CD14-positive monocyte (primary cell): Measurements from ENCODE around the gene GFOD1. TPM values are rescaled to one million over a fixed set of nuclear protein-coding genes. Genes with fewer than 3 reads are reported as not detected.

ENCODE experiments used
- DNase-seq, 3 donors: peaks; one replicate each; pipeline ENCODE4 v3.0.0-alpha.2; 2011 to 2022
- H2AFZ ChIP-seq: 2 replicates; pipeline ENCODE4 v1.6.0; 2012; ENCODE audit warnings: mild to moderate bottlenecking, low read depth, low read length, inconsistent platforms; ENCODE audit not compliant: insufficient read depth, poor library complexity, severe bottlenecking
- H3K27ac ChIP-seq, 2 donors: 1 replicate in 1 of 2; 2 replicates in 1 of 2; pipeline ENCODE4 v1.5.1; 2012 to 2013; ENCODE audit warnings: low read length in 2 of 2, control low read depth in 1 of 2, inconsistent platforms in 1 of 2, low read depth in 1 of 2, mild to moderate bottlenecking in 1 of 2
- H3K27me3 ChIP-seq, 2 donors: one replicate each; pipeline versions ENCODE4 v1.6.0 to v1.6.1; 2011 to 2013; ENCODE audit warnings: low read length in 2 of 2; ENCODE audit not compliant: control insufficient read depth in 2 of 2, insufficient read depth in 2 of 2
- H3K36me3 ChIP-seq, 2 donors: replicated peaks in 1 of 2; 1 replicate in 1 of 2; 2 replicates in 1 of 2; pipeline versions ENCODE4 v1.5.1 to v1.6.1; 2012 to 2013; ENCODE audit warnings: low read length in 2 of 2, control low read depth in 1 of 2, inconsistent platforms in 1 of 2, mild to moderate bottlenecking in 1 of 2; ENCODE audit not compliant: insufficient read depth in 2 of 2, control insufficient read depth in 1 of 2
- H3K4me1 ChIP-seq, 2 donors: 1 replicate in 1 of 2; 2 replicates in 1 of 2; pipeline versions ENCODE4 v1.5.1 to v1.6.1; 2012 to 2013; ENCODE audit warnings: low read length in 2 of 2, control low read depth in 1 of 2, inconsistent platforms in 1 of 2, mild to moderate bottlenecking in 1 of 2, moderate library complexity in 1 of 2; ENCODE audit not compliant: insufficient read depth in 2 of 2, control insufficient read depth in 1 of 2
- H3K4me2 ChIP-seq: replicated peaks from 2 replicates; pipeline ENCODE3; 2012; ENCODE audit warnings: low read length, moderate library complexity, mild to moderate bottlenecking; ENCODE audit not compliant: poor library complexity, severe bottlenecking; ENCODE audit errors: extremely low read depth
- H3K4me3 ChIP-seq, 3 experiments: fragments of 200-600 bp in 1 of 3; sonication (generic) in 1 of 3; replicated peaks in 1 of 3; 1 replicate in 2 of 3; 2 replicates in 1 of 3; pipeline ENCODE4 v1.5.1; 2011 to 2013; ENCODE audit warnings: low read length in 3 of 3, mild to moderate bottlenecking in 3 of 3, control low read depth in 2 of 3, low read depth in 2 of 3, inconsistent platforms in 1 of 3, moderate library complexity in 1 of 3
- H3K79me2 ChIP-seq: 2 replicates; pipeline ENCODE4 v1.6.0; 2012; ENCODE audit warnings: mild to moderate bottlenecking, control low read depth, inconsistent platforms, low read length, moderate library complexity; ENCODE audit not compliant: insufficient read depth
- H3K9ac ChIP-seq: 2 replicates; pipeline ENCODE4 v1.6.0; 2017; ENCODE audit warnings: low read length, mild to moderate bottlenecking; ENCODE audit not compliant: insufficient read depth, poor library complexity, severe bottlenecking
- H3K9me3 ChIP-seq, 2 donors: replicated peaks in 1 of 2; 1 replicate in 1 of 2; 2 replicates in 1 of 2; pipeline versions ENCODE4 v1.5.1 to v1.6.1; 2012 to 2013; ENCODE audit warnings: low read length in 2 of 2, control low read depth in 1 of 2; ENCODE audit not compliant: control insufficient read depth in 1 of 2, insufficient read depth in 1 of 2
- H4K20me1 ChIP-seq: 2 replicates; pipeline ENCODE4 v1.6.0; 2012; ENCODE audit warnings: mild to moderate bottlenecking, low read length, control low read depth, moderate library complexity; ENCODE audit not compliant: insufficient read depth
- H3K27ac Mint-ChIP-seq, 7 donors: one replicate each; pipeline ENCODE4 v1.8.0; 2020; ENCODE audit warnings: mild to moderate bottlenecking in 7 of 7, mixed read lengths in 7 of 7, moderate library complexity in 6 of 7, inconsistent platforms in 2 of 7
- H3K27me3 Mint-ChIP-seq, 3 donors: one replicate each; pipeline ENCODE4 v1.8.0; 2021 to 2022; ENCODE audit warnings: low read depth in 3 of 3, mild to moderate bottlenecking in 3 of 3, mixed read lengths in 3 of 3, moderate library complexity in 3 of 3, inconsistent platforms in 1 of 3
- H3K36me3 Mint-ChIP-seq, 2 donors: one replicate each; pipeline ENCODE4 v1.8.0; 2020; ENCODE audit warnings: mixed read lengths in 2 of 2, inconsistent platforms in 1 of 2, mild to moderate bottlenecking in 1 of 2
- H3K4me1 Mint-ChIP-seq: one replicate; pipeline ENCODE4 v1.8.0; 2020; ENCODE audit warnings: mild to moderate bottlenecking, mixed read lengths
- H3K4me3 Mint-ChIP-seq, 2 donors: one replicate each; pipeline ENCODE4 v1.8.0; 2020; ENCODE audit warnings: mild to moderate bottlenecking in 2 of 2, mixed read lengths in 2 of 2, moderate library complexity in 1 of 2
- H3K9me3 Mint-ChIP-seq, 7 donors: one replicate each; pipeline ENCODE4 v1.8.0; 2020 to 2022; ENCODE audit warnings: mixed read lengths in 7 of 7, mild to moderate bottlenecking in 6 of 7, moderate library complexity in 6 of 7, inconsistent platforms in 2 of 7
- WGBS: methylation state at CpG from one replicate; pipeline ENCODE4 v1.1.5; 2013; ENCODE audit warnings: missing lambda C conversion rate; ENCODE audit not compliant: insufficient coverage; 5-methylcytosine and 5-hydroxymethylcytosine counted together
- intact Hi-C, 2 donors: fragments of 100-400 bp; cut with micrococcal nuclease; formaldehyde crosslinking; loops; one replicate each; pipeline versions ENCODE4 v1.15.0 to v1.15.1; 2023
- polyA plus RNA-seq, 3 donors: library from polyadenylated mRNA; depleted of rRNA in 1 of 3; unstranded in 2 of 3; stranded (reverse) in 1 of 3; fragments of 300-500 nt in 2 of 3; fragments of >200 nt in 1 of 3; fragmentation: Illumina TruSeq in 2 of 3; gene quantifications; 1 replicate in 2 of 3; 2 replicates in 1 of 3; pipeline ENCODE4 v1.2.3, GENCODE V29; 2012 to 2021
- TF ChIP-seq, protein P1 (sequence below): fragments of 200-600 bp; IDR thresholded peaks from one replicate; pipeline ENCODE4 v1.8.0; 2022; ENCODE audit warnings: antibody characterized with exemption, mild to moderate bottlenecking

GFOD1 gene
- polyA plus RNA-seq, 3 donors: 2.4 to 8.7 (median 2.4) TPM

- peak in 1 of 3 donors; percentile 44 for DNase-seq
- peaks cover 0 to 2% (median 0%) of the 10 kb centered on the region in 7 donors for H3K9me3 Mint-ChIP-seq
- intact Hi-C loops: loop anchor here in 1 of 2 donors (10.0 kb wide), 1 partner anchor 135 kb away; no protein-coding TSS in a partner anchor
- peaks cover 49% of the 10 kb centered on the region for H3K4me1 Mint-ChIP-seq
- H3K4me3 Mint-ChIP-seq: no peak overlapping the region
- TF ChIP-seq, protein P1, sequence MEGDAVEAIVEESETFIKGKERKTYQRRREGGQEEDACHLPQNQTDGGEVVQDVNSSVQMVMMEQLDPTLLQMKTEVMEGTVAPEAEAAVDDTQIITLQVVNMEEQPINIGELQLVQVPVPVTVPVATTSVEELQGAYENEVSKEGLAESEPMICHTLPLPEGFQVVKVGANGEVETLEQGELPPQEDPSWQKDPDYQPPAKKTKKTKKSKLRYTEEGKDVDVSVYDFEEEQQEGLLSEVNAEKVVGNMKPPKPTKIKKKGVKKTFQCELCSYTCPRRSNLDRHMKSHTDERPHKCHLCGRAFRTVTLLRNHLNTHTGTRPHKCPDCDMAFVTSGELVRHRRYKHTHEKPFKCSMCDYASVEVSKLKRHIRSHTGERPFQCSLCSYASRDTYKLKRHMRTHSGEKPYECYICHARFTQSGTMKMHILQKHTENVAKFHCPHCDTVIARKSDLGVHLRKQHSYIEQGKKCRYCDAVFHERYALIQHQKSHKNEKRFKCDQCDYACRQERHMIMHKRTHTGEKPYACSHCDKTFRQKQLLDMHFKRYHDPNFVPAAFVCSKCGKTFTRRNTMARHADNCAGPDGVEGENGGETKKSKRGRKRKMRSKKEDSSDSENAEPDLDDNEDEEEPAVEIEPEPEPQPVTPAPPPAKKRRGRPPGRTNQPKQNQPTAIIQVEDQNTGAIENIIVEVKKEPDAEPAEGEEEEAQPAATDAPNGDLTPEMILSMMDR: no peak
- WGBS: 100% methylated on average over 1 of the region's 2 CpGs
- Histone ChIP-seq H3K4me3 (no peak overlapping the region), H3K4me2 (no peak overlapping the region), H3K79me2 (peaks cover 15% of the 10 kb centered on the region), H4K20me1 (no peaks in the 10 kb centered on the region), H3K27ac (peak overlapping the region in 1 of 2 donors; percentile 15), H3K9me3 (no peaks in the 10 kb centered on the region), H3K36me3 (peaks cover 0 to 4% of the 10 kb centered on the region in 2 donors), H3K4me1 (peaks cover 19 to 28% of the 10 kb centered on the region in 2 donors), H3K27me3 (no peaks in the 10 kb centered on the region), H3K9ac (no peak overlapping the region), H2AFZ (no peak overlapping the region)
- H3K27me3 Mint-ChIP-seq: peaks cover 0 to 3% (median 0%) of the 10 kb centered on the region in 3 donors
- peak overlapping the region in 4 of 7 donors; percentile 3 to 71 (median 64) for H3K27ac Mint-ChIP-seq
- H3K36me3 Mint-ChIP-seq: peaks cover 19 to 22% of the 10 kb centered on the region in 2 donors
Observed at GRCh38 chr6:13479206-13479800, 8.1 kb downstream of the GFOD1 start.

DNA sequence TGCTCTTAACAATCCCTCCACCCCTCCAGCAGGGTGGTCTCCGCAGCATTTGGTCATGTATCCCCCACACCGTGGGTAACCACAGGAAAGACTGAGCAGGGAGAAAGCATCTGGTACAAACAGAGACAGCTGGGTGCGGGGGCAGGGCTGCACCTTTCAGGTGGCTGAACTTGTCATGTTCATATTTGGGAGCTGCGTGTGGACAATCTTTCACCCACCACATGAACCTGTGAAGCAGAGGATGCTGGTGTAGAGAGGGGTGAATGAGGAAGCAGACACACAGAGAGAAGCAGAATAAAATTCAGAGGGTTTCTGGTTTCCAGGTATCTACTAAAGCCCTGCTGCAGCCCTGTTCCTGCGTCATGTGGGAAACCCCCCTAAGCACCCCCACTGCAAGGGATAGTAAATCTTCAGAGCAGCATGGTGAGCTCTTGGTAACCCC is 8.9 kb downstream of the GFOD1 start:
- Histone ChIP-seq H3K27ac (no peak overlapping the region), H3K79me2 (peaks cover 8% of the 10 kb centered on the region), H2AFZ (no peak overlapping the region), H3K4me2 (no peak overlapping the region), H4K20me1 (no peaks in the 10 kb centered on the region), H3K4me3 (no peak overlapping the region), H3K27me3 (no peaks in the 10 kb centered on the region), H3K9me3 (no peaks in the 10 kb centered on the region), H3K36me3 (peaks cover 0 to 4% of the 10 kb centered on the region in 2 donors), H3K9ac (no peak overlapping the region), H3K4me1 (peaks cover 20 to 31% of the 10 kb centered on the region in 2 donors)
- Mint-ChIP-seq H3K27ac (peak overlapping the region in 1 of 7 donors; percentile 65), H3K9me3 (no peaks in the 10 kb centered on the region), H3K4me1 (peaks cover 46% of the 10 kb centered on the region), H3K4me3 (no peak overlapping the region), H3K27me3 (peaks cover 0 to 3% (median 0%) of the 10 kb centered on the region in 3 donors), H3K36me3 (peaks cover 19 to 20% of the 10 kb centered on the region in 2 donors)
- no peak for DNase-seq
- 40% methylated on average over 1 of the region's 5 CpGs for whole genome bisulfite sequencing
- TF ChIP-seq, protein P1: no peak
- intact Hi-C loops: loop anchor here in 1 of 2 donors (10.0 kb wide), 1 partner anchor 134 kb away; no protein-coding TSS in a partner anchor
